CD4-positive, alpha-beta T cell (primary cell): ENCODE results near the gene PIGZ. TPM values are rescaled to one million over a fixed set of nuclear protein-coding genes. Genes with fewer than 3 reads are reported as not detected.
A peak's percentile ranks its signal among the peaks of the same experiment; 100 is the strongest.

Experiments used
- ATAC-seq: fragments of 200-7000 bp; cut with Tn5 transposase; one replicate; pipeline ENCODE4 v1.10.0; 2022; ENCODE audit warnings: mild to moderate bottlenecking; ENCODE audit not compliant: poor library complexity
- CTCF ChIA-PET: fragments of 350-600 bp; sonication (Branson Sonifier 250); formaldehyde crosslinking; loops from one replicate; lab custom pipeline; 2021; ENCODE audit warnings: antibody characterized with exemption, inconsistent platforms; lab: Charles Lee
- POLR2A ChIA-PET: fragments of 350-600 bp; sonication (Branson Sonifier 250); formaldehyde crosslinking; loops from one replicate; lab custom pipeline; 2021; ENCODE audit warnings: antibody characterized with exemption, inconsistent platforms; lab: Charles Lee
- DNase-seq, 14 experiments: peaks; one replicate each; pipeline ENCODE4 v3.0.0-alpha.2; 2013 to 2020; ENCODE audit warnings: mixed read lengths in 2 of 14
- H3K27ac ChIP-seq, 2 donors: one replicate each; pipeline versions ENCODE4 v1.5.1 to v1.7.0; 2013; ENCODE audit warnings: low read length in 2 of 2, low read depth in 1 of 2, mild to moderate bottlenecking in 1 of 2
- H3K27me3 ChIP-seq, 2 experiments: 1 replicate in 1 of 2; 2 replicates in 1 of 2; pipeline versions ENCODE4 v1.6.1 to v1.7.0; 2013; ENCODE audit warnings: low read length in 2 of 2, control low read depth in 1 of 2, mild to moderate bottlenecking in 1 of 2, moderate library complexity in 1 of 2; ENCODE audit not compliant: insufficient read depth in 2 of 2, control insufficient read depth in 1 of 2
- H3K36me3 ChIP-seq: one replicate; pipeline ENCODE4 v1.6.1; 2013; ENCODE audit warnings: low read length, control low read depth; ENCODE audit not compliant: insufficient read depth
- H3K4me1 ChIP-seq: one replicate; pipeline ENCODE4 v1.6.1; 2013; ENCODE audit warnings: low read length, control low read depth; ENCODE audit not compliant: insufficient read depth
- H3K4me3 ChIP-seq: one replicate; pipeline ENCODE4 v1.5.1; 2013; ENCODE audit warnings: mild to moderate bottlenecking, low read length, moderate library complexity
- H3K9me3 ChIP-seq, 2 experiments: 1 replicate in 1 of 2; 2 replicates in 1 of 2; pipeline versions ENCODE4 v1.6.1 to v1.7.0; 2013; ENCODE audit warnings: low read length in 2 of 2, mild to moderate bottlenecking in 2 of 2, control low read depth in 1 of 2, moderate library complexity in 1 of 2; ENCODE audit not compliant: control insufficient read depth in 1 of 2, insufficient read depth in 1 of 2
- H3K27ac Mint-ChIP-seq: one replicate; pipeline ENCODE4 v1.8.0; 2020; ENCODE audit warnings: mixed read lengths
- H3K27me3 Mint-ChIP-seq: one replicate; pipeline ENCODE4 v1.8.0; 2021; ENCODE audit warnings: mixed read lengths
- H3K36me3 Mint-ChIP-seq: one replicate; pipeline ENCODE4 v1.8.0; 2021; ENCODE audit warnings: low read depth, mixed read lengths
- H3K4me1 Mint-ChIP-seq: one replicate; pipeline ENCODE4 v1.8.0; 2021; ENCODE audit warnings: low read depth, mixed read lengths
- H3K4me3 Mint-ChIP-seq: one replicate; pipeline ENCODE4 v1.8.0; 2020; ENCODE audit warnings: mild to moderate bottlenecking, mixed read lengths
- H3K9me3 Mint-ChIP-seq: one replicate; pipeline ENCODE4 v1.8.0; 2020; ENCODE audit warnings: mixed read lengths
- intact Hi-C, 2 experiments: fragments of 100-400 bp; cut with DNase I in 1 of 2; cut with micrococcal nuclease in 1 of 2; formaldehyde crosslinking; loops; one replicate each; pipeline versions ENCODE4 v1.15.1 to v1.9.0; 2023 to 2025; cut with DNase I, micrococcal nuclease
- total RNA-seq, 174 experiments: library from RNA in 2 of 174; stranded (reverse) in 2 of 174; gene quantifications; one replicate each; pipeline ENCODE4 v1.2.3 and lab custom pipeline; 2021 to 2026
- TF ChIP-seq, protein P1 (sequence below): fragments of 200-600 bp; IDR thresholded peaks from one replicate; pipeline ENCODE4 v1.8.0; 2022; ENCODE audit warnings: antibody characterized with exemption, mild to moderate bottlenecking

PIGZ gene
- total RNA-seq, 2 experiments from 2014 or later = 0.33 to 0.61 TPM

DNA sequence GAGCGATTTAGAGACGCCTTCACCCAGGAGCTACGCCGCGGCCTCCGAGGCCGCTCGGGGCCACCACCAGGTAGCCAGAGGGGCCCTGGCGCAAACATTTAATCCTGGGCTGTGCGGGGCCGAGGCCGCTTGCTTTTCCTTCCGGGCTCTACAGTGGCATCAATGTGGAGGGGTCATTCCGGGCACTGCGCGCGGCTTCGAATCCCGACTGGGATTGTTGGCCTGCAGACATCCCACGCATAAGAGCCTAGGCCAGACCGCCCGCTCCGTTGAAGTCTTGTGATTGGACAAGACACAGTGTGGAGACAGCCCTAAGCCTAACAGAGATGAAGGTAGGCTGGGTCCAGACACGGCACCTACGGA, 25.7 kb downstream of the PIGZ start:
- intact Hi-C loops = loop anchor here (1.0 to 10.0 kb wide), 8 partner anchors 26 to 612 kb away; partner anchors contain the start of genes SENP5 (in 2 of the 2), BDH1 (in 1 of the 2), DLG1 (in 1 of the 2) and FBXO45 (in 1 of the 2)
- Histone ChIP-seq H3K36me3 (peaks cover 34% of the 10 kb centered on the region), H3K27me3 (no peaks in the 10 kb centered on the region), H3K27ac (peak overlapping the region; percentile 47 to 80), H3K4me1 (peaks cover 24% of the 10 kb centered on the region), H3K9me3 (no peaks in the 10 kb centered on the region), H3K4me3 (peak overlapping the region; percentile 89)
- peaks cover 51% of the 10 kb centered on the region for H3K4me1 Mint-ChIP-seq
- H3K27ac Mint-ChIP-seq = peak overlapping the region; percentile 96
- CTCF ChIA-PET = interaction anchor here (0.6 to 2.0 kb wide), 14 partner anchors 9 to 376 kb away, joined by 3 to 34 read pairs (median 4); partner anchors contain the start of genes FBXO45, MELTF, PAK2 and SENP5
- H3K36me3 Mint-ChIP-seq = peaks cover 49% of the 10 kb centered on the region
- POLR2A ChIA-PET = interaction anchor here (0.7 to 5.0 kb wide), 27 partner anchors 8 to 1400 kb away, joined by 3 to 113 read pairs (median 5); partner anchors contain the start of genes CEP19, DYNLT2B, FBXO45 and MELTF
- TF ChIP-seq, protein P1, sequence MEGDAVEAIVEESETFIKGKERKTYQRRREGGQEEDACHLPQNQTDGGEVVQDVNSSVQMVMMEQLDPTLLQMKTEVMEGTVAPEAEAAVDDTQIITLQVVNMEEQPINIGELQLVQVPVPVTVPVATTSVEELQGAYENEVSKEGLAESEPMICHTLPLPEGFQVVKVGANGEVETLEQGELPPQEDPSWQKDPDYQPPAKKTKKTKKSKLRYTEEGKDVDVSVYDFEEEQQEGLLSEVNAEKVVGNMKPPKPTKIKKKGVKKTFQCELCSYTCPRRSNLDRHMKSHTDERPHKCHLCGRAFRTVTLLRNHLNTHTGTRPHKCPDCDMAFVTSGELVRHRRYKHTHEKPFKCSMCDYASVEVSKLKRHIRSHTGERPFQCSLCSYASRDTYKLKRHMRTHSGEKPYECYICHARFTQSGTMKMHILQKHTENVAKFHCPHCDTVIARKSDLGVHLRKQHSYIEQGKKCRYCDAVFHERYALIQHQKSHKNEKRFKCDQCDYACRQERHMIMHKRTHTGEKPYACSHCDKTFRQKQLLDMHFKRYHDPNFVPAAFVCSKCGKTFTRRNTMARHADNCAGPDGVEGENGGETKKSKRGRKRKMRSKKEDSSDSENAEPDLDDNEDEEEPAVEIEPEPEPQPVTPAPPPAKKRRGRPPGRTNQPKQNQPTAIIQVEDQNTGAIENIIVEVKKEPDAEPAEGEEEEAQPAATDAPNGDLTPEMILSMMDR = no peak
- H3K9me3 Mint-ChIP-seq = no peaks in the 10 kb centered on the region
- no peak for ATAC-seq
- peak in 1 of 14 experiments; percentile 6 for DNase-seq
- no peaks in the 10 kb centered on the region for H3K27me3 Mint-ChIP-seq
- peak overlapping the region; percentile 99 for H3K4me3 Mint-ChIP-seq

DNA sequence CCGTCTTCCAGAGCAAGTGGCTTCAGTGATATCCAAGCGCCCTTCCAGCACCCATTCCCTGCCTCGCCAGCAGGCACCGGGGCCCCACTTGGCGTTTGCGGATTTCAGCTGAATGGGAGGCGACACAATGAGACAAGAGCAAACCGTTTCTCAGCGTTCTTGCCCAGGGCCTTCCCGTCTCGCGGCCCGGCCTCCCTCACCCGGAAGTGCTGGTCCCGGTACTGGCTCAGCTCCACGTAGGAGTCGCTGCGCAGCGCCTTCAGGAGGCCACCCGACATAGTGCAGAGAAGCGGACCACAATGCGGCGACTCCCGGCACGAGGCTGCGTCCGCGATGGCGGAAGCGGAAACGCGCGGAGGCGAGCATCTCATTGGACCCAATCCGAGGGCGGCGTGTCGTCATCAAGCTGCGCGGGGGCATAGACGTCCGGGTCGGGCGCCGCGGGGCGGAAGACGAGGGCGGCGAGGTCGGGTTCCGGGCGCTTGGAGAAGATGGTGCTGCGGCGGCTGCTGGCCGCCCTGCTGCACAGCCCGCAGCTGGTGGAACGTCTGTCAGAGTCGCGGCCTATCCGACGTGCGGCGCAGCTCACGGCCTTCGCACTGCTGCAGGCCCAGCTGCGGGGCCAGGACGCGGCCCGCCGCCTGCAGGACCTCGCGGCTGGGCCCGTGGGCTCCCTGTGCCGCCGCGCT, 26.3 kb downstream of the PIGZ start, which contains the start of gene NCBP2:
TSS of gene NCBP2 (minus strand) at position 303 of the 689 bp plus-strand sequence. CDS start at position 278, 25 bp downstream.
- H3K36me3 Mint-ChIP-seq = peaks cover 55% of the 10 kb centered on the region
- Histone ChIP-seq H3K4me1 (peaks cover 24% of the 10 kb centered on the region), H3K27me3 (no peaks in the 10 kb centered on the region), H3K27ac (peak within 1 kb of the TSS; percentile 94 to 97), H3K4me3 (peak within 1 kb of the TSS; percentile 89), H3K36me3 (peaks cover 39% of the 10 kb centered on the region), H3K9me3 (no peaks in the 10 kb centered on the region)
- ATAC-seq (peak; percentile 92), DNase-seq (peak; percentile 98 to 100 (median 99))
- no peaks in the 10 kb centered on the region for H3K27me3 Mint-ChIP-seq
- ChIA-PET POLR2A (interaction anchor here (0.7 to 5.0 kb wide), 34 partner anchors 9 to 1399 kb away, joined by 3 to 113 read pairs (median 4); partner anchors contain the start of genes CEP19, DYNLT2B, FBXO45 and MELTF), CTCF (interaction anchor here (0.6 to 2.0 kb wide), 18 partner anchors 9 to 1405 kb away, joined by 3 to 34 read pairs (median 4); partner anchors contain the start of genes FBXO45, MELTF, PAK2 and PIGZ)
- intact Hi-C loops = loop anchor here (1.0 to 10.0 kb wide), 8 partner anchors 26 to 612 kb away; partner anchors contain the start of genes SENP5 (in 2 of the 2), BDH1 (in 1 of the 2), DLG1 (in 1 of the 2) and FBXO45 (in 1 of the 2)
- no peaks in the 10 kb centered on the region for H3K9me3 Mint-ChIP-seq
- H3K4me1 Mint-ChIP-seq = peaks cover 51% of the 10 kb centered on the region
- peak within 1 kb of the TSS; percentile 96 for H3K27ac Mint-ChIP-seq
- peak within 1 kb of the TSS; percentile 99 for H3K4me3 Mint-ChIP-seq
- TF ChIP-seq, protein P1 = peak; percentile 59

DNA sequence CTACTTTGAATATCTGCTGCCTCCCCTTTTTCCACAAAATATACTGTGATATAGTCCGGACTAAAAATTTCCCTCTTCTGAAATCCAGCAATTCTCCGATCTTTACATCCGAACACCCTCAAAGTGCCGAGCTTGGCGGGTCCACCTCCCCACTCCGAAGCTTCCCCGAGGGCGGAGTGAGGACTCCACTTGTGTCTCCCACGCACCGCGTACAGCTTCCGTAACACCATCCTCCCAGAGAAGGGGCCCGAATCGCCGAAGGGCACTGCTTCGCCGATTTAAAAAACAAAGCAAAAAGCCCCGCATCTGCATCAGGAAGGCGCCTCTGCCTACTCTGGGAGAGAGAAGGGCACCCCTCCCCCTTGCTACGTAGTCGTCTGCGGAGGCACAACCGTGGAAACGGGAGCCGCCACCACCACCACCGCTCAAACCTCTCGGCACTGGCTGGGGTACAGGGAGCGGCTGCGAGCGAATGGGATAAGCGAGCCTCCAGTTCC, 26.9 kb downstream of the PIGZ start:
- TF ChIP-seq, protein P1 = no peak
- H3K27ac ChIP-seq = peak overlapping the region; percentile 94 to 97
- H3K4me3 ChIP-seq = peak overlapping the region; percentile 89
- H3K4me3 Mint-ChIP-seq = peak overlapping the region; percentile 99
- H3K9me3 Mint-ChIP-seq = no peaks in the 10 kb centered on the region
- peak; percentile 24 to 82 (median 54) for DNase-seq
- POLR2A ChIA-PET = interaction anchor here (0.7 to 5.0 kb wide), 33 partner anchors 9 to 1402 kb away, joined by 3 to 113 read pairs (median 4); partner anchors contain the start of genes CEP19, DYNLT2B, FBXO45 and MELTF
- no peaks in the 10 kb centered on the region for H3K9me3 ChIP-seq
- CTCF ChIA-PET = interaction anchor here (0.6 to 2.0 kb wide), 17 partner anchors 8 to 1404 kb away, joined by 3 to 34 read pairs (median 5); partner anchors contain the start of genes FBXO45, MELTF, PAK2 and PIGZ
- peaks cover 24% of the 10 kb centered on the region for H3K4me1 ChIP-seq
- ATAC-seq = peak; percentile 50
- H3K36me3 Mint-ChIP-seq = peaks cover 61% of the 10 kb centered on the region
- H3K27me3 Mint-ChIP-seq = no peaks in the 10 kb centered on the region
- H3K27me3 ChIP-seq = no peaks in the 10 kb centered on the region
- intact Hi-C loops = loop anchor here (1.0 to 10.0 kb wide), 8 partner anchors 27 to 613 kb away; partner anchors contain the start of genes SENP5 (in 2 of the 2), BDH1 (in 1 of the 2), DLG1 (in 1 of the 2) and FBXO45 (in 1 of the 2)
- peak overlapping the region; percentile 96 for H3K27ac Mint-ChIP-seq
- peaks cover 51% of the 10 kb centered on the region for H3K4me1 Mint-ChIP-seq
- H3K36me3 ChIP-seq = peaks cover 45% of the 10 kb centered on the region
